Bronchial epithelial cell (primary cell): ENCODE data around the gene MFSD8. TPM values are rescaled to one million over a fixed set of nuclear protein-coding genes. Genes with fewer than 3 reads are reported as not detected.
"Not testable (repeated sequence)": the region's sequence is repeated elsewhere in the genome, so short reads cannot be mapped to it uniquely, and the experiment has no call there.

ENCODE experiments used
- DNase-seq: peaks from one replicate; pipeline ENCODE4 v3.0.0-alpha.2; 2010; ENCODE audit warnings: low read depth
- FAIRE-seq: peaks from 2 replicates; lab custom pipeline; 2011; peaks lifted over from hg19 to GRCh38; lab: Jason Lieb, UNC
- H3K27me3 ChIP-seq: 2 replicates; pipeline ENCODE4 v1.5.1; 2011; ENCODE audit warnings: low read length; ENCODE audit not compliant: control insufficient read depth, insufficient read depth
- H3K36me3 ChIP-seq: 2 replicates; pipeline ENCODE4 v1.5.1; 2011; ENCODE audit warnings: low read length; ENCODE audit not compliant: control insufficient read depth, insufficient read depth
- H3K4me3 ChIP-seq: 2 replicates; pipeline ENCODE4 v1.5.1; 2011; ENCODE audit warnings: mild to moderate bottlenecking, low read depth, low read length, control low read depth
- total RNA-seq: library from RNA; depleted of rRNA; stranded (reverse); fragments of >200 nt; gene quantifications from 2 replicates; pipeline ENCODE4 v1.2.1, GENCODE V29; 2014
- TF ChIP-seq, protein P1 (sequence below): IDR thresholded peaks from 2 replicates; pipeline ENCODE4 v1.5.1; 2011; ENCODE audit warnings: mild to moderate bottlenecking, moderate library complexity, low read length, control low read depth, inconsistent platforms; ENCODE audit not compliant: insufficient read depth, severe bottlenecking

MFSD8 gene, protein sequence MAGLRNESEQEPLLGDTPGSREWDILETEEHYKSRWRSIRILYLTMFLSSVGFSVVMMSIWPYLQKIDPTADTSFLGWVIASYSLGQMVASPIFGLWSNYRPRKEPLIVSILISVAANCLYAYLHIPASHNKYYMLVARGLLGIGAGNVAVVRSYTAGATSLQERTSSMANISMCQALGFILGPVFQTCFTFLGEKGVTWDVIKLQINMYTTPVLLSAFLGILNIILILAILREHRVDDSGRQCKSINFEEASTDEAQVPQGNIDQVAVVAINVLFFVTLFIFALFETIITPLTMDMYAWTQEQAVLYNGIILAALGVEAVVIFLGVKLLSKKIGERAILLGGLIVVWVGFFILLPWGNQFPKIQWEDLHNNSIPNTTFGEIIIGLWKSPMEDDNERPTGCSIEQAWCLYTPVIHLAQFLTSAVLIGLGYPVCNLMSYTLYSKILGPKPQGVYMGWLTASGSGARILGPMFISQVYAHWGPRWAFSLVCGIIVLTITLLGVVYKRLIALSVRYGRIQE
- 12.3 and 13.7 TPM in 2 replicates for total RNA-seq

DNA sequence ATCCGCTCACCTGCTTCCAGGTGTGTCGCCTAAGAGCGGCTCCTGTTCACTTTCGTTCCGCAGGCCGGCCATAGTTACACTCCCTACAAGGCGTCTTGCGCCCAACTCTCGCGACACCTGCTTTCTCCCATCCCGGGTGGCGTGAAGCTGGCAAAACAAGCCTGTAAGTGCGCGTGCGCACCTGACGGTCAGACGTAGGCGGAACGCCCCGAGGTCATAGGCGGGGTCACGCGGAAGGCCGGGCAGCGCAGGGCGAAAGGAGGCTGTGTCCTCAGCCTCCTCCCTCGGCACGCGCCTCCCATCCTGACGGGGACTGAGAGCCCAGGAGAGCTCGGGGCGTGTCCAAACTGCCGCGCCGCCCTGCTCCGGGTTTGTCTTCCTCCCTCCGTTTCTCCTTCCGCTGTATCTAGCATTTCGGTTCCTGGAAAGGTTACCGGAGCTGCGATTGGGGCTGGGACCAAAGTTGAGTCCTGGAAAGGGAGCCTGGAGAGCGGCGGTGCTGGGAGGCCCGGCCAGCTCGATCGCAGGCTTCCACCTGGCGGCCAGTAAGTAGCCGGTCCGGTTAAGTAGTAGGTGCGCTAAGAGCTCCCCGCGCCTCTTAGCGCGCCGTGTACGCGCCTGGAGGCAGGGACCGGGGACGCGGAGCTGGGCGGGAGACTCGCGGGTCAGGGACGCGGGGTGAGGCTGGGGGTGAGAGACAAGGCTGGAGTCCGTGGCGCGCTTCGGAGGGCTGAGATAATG lies at the start of gene MFSD8, which contains the start of gene ABHD18:
MFSD8 (minus strand) TSS at position 112 of the 741 bp plus-strand sequence; CDS start at position 72, 40 bp downstream.
ABHD18 (plus strand) TSS at position 345 of the 741 bp plus-strand sequence. CDS start 17,550 bp downstream, outside the sequence.
- Histone ChIP-seq H3K4me3 (peak within 1 kb of the TSS; percentile 87), H3K36me3 (no peaks in the 10 kb centered on the region), H3K27me3 (no peaks in the 10 kb centered on the region)
- FAIRE-seq (peak; percentile 36), DNase-seq (peak; percentile 99)
- TF ChIP-seq, protein P1, sequence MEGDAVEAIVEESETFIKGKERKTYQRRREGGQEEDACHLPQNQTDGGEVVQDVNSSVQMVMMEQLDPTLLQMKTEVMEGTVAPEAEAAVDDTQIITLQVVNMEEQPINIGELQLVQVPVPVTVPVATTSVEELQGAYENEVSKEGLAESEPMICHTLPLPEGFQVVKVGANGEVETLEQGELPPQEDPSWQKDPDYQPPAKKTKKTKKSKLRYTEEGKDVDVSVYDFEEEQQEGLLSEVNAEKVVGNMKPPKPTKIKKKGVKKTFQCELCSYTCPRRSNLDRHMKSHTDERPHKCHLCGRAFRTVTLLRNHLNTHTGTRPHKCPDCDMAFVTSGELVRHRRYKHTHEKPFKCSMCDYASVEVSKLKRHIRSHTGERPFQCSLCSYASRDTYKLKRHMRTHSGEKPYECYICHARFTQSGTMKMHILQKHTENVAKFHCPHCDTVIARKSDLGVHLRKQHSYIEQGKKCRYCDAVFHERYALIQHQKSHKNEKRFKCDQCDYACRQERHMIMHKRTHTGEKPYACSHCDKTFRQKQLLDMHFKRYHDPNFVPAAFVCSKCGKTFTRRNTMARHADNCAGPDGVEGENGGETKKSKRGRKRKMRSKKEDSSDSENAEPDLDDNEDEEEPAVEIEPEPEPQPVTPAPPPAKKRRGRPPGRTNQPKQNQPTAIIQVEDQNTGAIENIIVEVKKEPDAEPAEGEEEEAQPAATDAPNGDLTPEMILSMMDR: peak; percentile 64

DNA sequence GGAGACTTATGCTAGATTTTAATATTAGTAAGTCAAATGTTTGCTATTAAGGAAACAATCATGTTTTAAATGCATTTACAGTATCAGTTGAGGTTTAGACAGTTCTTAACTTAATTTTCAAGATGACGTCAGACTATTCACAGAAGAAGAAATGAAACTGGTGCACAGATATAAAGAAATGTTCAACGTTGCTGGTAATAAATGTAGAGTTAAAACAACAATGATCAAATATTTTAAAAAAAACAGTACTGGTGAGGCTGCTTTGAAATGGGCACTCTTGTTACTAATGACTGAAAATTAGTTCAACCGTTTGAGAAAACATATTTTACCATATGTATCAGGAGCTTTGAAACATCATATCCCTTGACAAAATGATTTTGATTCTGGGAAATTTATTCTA lies 44.5 kb upstream of the MFSD8 start:
- FAIRE-seq (no peak), DNase-seq (no peak)
- H3K27me3 ChIP-seq: no peaks in the 10 kb centered on the region
- no peaks in the 10 kb centered on the region for H3K36me3 ChIP-seq
- TF ChIP-seq, protein P1: no peak
- H3K4me3 ChIP-seq: no peak overlapping the region

DNA sequence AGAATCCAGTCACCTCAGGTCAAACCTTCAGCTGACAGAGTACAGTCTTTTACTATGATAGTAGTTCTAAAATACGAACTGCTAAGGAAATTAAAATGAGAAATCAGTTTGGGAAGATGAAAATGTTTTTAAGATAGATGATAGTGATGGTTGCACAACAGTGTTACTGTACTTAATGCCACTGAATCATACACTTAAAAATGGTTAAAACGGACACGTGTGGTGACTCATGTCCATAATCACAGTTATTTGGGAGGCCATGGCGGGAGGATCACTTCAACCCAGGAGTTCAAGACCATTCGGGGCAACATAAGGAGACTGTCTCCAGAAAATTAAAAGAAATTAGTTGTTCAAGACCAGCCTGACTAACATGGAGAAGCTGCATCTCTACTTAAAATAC lies 41.6 kb upstream of the MFSD8 start:
- DNase-seq (peak; percentile 47), FAIRE-seq (no peak)
- H3K27me3 ChIP-seq: no peaks in the 10 kb centered on the region
- H3K36me3 ChIP-seq: no peaks in the 10 kb centered on the region
- TF ChIP-seq, protein P1: no peak
- H3K4me3 ChIP-seq: no peak overlapping the region

DNA sequence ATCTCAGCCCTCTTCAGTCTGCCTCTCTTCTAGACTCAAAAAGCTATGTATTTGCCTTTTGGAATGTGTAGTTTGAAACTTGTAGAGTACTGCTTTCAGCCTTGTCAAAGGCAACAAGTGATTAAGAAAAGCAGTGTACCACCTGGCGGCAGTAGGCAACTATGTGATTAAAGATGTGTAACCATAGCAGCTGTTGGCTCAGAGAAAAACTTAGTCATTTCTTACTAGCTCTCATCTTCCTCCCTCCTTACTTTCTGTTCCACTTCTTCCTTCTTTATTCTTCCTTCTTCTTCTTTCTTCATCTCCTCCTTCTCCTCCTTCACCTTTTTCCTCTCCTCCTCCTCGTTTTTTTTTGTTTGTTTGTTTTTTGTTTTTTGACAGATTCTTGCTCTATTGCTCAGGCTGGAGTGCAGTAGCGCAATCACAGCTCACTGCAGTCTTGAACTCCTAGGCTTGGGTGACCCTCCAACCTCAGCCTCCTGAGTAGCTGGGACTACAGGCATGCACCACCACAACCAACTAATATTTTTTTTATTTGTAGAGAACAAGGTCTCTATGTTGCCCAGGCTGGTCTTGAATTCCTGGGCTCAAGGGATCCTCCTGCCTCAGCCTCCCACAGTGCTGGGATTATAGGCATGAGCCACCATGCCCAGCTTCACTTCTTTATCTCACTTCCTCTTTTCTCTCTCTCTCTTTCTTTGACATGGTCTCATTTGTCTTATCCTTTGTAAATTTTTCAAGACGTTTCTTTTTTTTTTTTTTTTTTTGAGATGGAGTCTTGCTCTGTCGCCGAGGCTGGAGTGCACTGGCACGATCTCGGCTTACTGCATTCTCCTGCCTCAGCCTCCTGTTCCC lies 32.8 kb upstream of the MFSD8 start:
- no peaks in the 10 kb centered on the region for H3K27me3 ChIP-seq
- FAIRE-seq (no peak), DNase-seq (peak; percentile 60)
- no peaks in the 10 kb centered on the region for H3K36me3 ChIP-seq
- TF ChIP-seq, protein P1: peak; percentile 35
- no peak overlapping the region for H3K4me3 ChIP-seq

DNA sequence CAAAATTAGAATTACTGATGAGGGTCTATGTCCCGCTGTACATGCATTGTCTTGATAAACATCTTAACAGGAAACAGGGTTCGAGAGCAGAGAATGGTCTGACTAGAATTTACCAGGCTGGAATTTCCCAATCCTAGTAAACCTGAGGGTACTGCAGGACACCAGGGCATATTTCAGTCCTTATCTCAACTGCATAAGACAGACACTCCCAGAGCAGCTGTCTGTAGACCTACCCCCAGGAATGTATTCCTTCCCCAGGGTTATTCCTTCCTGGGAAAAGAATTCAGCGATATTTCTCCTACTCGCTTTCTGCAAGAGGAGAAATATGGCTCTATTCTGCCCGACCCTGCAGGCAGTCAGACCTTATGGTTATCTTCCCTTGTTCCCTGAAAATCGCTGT lies 31.5 kb upstream of the MFSD8 start:
- not testable (repeated sequence) for FAIRE-seq, H3K4me3 ChIP-seq, H3K27me3 ChIP-seq, DNase-seq, H3K36me3 ChIP-seq
